ENCODE data around the gene PLEKHA4.
A peak's percentile ranks its signal among the peaks of the same experiment; 100 is the strongest.

Gene PLEKHA4

DNA sequence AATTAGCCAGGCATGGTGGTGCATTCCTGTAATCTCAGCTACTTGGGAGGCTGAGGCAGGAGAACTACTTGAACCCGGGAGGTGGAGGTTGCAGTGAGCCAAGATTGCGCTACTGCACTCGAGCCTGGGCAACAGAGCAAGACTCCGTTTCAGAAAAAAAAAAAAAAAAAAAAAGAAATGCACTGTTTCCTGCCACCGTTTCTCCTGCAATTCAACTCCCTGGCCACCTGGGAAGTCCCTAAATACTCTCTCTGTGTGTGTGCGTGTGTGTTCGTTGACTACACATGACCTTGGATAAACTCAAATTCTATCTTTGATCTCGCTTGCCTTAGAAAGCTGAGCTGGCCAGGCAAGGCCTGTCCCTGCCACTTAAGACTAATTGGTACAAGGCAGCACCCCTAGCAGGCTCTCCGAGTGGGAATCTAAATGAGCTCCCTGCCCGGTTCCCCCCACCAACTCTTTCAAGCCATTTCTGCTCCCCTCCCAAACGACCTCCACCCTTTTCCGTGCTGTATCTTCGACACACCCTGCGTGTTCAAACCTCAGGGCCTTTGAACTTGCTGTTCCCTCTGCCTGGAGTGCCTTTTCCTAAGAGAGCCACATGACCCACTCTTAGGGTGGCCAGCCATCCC, 52.4 kb downstream of the PLEKHA4 start:
- in situ Hi-C loops (cut with MboI; ENCODE audit: low pct_unique_long_range_greater_than_20kb, low sequenced_read_pairs, unreplicated experiment) = no loop called here
- TF ChIP-seq, protein P1, sequence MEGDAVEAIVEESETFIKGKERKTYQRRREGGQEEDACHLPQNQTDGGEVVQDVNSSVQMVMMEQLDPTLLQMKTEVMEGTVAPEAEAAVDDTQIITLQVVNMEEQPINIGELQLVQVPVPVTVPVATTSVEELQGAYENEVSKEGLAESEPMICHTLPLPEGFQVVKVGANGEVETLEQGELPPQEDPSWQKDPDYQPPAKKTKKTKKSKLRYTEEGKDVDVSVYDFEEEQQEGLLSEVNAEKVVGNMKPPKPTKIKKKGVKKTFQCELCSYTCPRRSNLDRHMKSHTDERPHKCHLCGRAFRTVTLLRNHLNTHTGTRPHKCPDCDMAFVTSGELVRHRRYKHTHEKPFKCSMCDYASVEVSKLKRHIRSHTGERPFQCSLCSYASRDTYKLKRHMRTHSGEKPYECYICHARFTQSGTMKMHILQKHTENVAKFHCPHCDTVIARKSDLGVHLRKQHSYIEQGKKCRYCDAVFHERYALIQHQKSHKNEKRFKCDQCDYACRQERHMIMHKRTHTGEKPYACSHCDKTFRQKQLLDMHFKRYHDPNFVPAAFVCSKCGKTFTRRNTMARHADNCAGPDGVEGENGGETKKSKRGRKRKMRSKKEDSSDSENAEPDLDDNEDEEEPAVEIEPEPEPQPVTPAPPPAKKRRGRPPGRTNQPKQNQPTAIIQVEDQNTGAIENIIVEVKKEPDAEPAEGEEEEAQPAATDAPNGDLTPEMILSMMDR (IDR thresholded peaks at IDR 0.05; ENCODE audit: extremely low read depth, insufficient read depth, missing control alignments) = no peak
- peak; percentile 37 for DNase-seq (ENCODE audit: low spot score)

DNA sequence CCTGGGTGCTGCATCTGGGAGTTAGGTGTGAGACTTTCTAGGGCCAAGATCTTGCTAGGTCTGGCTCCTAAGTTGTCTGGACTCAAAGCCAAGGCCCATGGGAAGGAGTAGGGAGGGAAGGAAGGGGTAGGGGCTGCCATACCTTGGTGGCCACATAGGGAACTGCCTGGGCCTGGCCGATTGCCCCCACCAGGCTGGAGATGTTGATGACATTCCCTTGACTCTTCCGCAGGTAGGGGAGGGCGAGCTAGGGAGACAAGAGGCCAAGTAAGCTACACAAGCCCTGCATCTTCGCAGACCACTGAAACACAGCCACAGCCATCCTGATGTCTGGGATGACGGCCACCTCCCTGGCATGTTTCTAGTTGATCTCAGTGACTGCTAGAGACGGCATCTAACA, 53.5 kb downstream of the PLEKHA4 start:
- no peak for DNase-seq (ENCODE audit: low spot score)
- TF ChIP-seq, protein P1 (IDR thresholded peaks at IDR 0.05; ENCODE audit: extremely low read depth, insufficient read depth, missing control alignments) = no peak
- in situ Hi-C loops (cut with MboI; ENCODE audit: low pct_unique_long_range_greater_than_20kb, low sequenced_read_pairs, unreplicated experiment) = no loop called here

GRCh38 chr19:48813123-48813913, 55.1 kb downstream of the PLEKHA4 start:
- peak; percentile 19 for DNase-seq (ENCODE audit: low spot score)
- in situ Hi-C loops (cut with MboI; ENCODE audit: low pct_unique_long_range_greater_than_20kb, low sequenced_read_pairs, unreplicated experiment) = no loop called here
- TF ChIP-seq, protein P1 (IDR thresholded peaks at IDR 0.05; ENCODE audit: extremely low read depth, insufficient read depth, missing control alignments) = peak; percentile 27

DNA sequence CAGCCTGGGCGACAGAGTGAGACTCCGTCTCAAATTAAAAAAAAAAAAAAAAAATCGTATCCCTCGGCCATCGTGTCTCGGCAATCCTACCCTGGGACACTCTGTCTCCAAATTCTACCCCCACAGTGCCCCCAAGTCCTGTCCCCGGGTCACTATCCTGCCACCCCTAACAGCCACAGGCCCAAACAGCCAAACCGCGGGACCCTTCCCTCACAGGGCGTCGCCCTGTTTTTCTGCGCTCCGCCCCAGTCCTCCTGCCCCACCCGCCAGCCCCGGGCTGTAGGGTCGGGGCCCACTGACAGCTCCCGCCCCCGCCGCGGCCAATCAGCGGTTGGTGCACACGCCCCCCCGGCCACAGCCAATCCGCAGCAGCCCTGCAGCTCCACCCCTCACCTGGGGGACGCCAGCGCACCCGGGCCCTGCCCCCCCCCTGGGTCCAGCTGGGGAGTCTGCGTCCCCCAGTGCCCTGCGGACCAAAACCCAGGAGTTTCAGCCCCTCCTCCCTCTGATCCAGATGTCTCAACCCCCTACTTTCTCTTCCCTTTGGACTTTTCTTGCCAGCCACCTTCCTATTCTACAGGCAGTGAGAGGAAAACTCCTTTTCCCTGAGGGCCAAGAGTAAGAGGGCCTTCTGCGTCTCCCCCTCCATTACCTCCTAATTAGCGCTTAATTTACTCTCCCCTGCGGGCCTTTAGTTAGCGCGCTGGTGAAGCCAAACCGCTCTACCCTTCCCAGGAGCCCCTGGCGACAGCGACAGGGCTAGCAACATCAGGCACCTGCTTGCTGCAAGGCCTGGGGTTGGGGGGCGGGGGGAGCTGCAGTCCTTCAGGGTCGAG, 56.1 kb downstream of the PLEKHA4 start:
- in situ Hi-C loops (cut with MboI; ENCODE audit: low pct_unique_long_range_greater_than_20kb, low sequenced_read_pairs, unreplicated experiment) = no loop called here
- TF ChIP-seq, protein P1 (IDR thresholded peaks at IDR 0.05; ENCODE audit: extremely low read depth, insufficient read depth, missing control alignments) = no peak
- peak; percentile 96 for DNase-seq (ENCODE audit: low spot score)

GRCh38 chr19:48810151-48810550, 58.3 kb downstream of the PLEKHA4 start:
- in situ Hi-C loops (cut with MboI; ENCODE audit: low pct_unique_long_range_greater_than_20kb, low sequenced_read_pairs, unreplicated experiment) = no loop called here
- DNase-seq (ENCODE audit: low spot score) = peak; percentile 33
- TF ChIP-seq, protein P1 (IDR thresholded peaks at IDR 0.05; ENCODE audit: extremely low read depth, insufficient read depth, missing control alignments) = no peak

DNA sequence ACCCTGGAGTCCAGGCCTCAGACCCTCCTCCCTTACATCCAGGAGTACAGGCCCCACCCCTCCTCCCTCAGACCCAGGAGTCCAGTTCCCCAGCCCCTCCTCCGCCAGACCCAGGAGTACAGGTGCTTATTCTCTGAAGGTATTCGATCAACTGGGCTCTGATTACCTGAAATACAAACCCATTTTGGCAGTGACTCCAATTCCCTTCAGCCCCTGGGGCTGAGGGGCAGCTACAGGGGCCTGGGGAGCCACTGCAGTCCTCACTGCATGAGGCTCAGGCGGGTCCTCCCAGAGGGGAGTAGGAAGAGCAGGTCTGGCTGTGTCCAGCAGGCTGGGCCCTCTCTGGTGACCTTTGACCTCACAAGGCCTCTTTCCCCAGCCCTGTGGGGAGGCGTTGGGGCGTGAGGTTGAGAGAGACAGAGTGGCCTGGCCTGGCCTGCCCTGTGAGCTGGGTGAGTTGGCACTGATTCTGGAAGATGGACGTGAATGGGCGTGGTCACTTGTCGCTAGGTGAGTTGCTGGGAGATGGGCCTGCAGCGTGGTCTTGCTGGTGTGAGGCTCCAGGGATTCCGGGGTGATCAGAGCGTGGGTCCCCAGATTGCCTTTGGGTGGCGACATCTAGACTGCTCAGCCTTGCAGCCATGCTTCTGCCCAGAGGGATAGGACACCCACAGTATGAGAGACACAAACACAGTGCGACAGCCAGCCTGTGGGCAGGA, 60.7 kb downstream of the PLEKHA4 start:
- DNase-seq (ENCODE audit: low spot score) = no peak
- in situ Hi-C loops (cut with MboI; ENCODE audit: low pct_unique_long_range_greater_than_20kb, low sequenced_read_pairs, unreplicated experiment) = no loop called here
- TF ChIP-seq, protein P1 (IDR thresholded peaks at IDR 0.05; ENCODE audit: extremely low read depth, insufficient read depth, missing control alignments) = no peak
